GM12892 (cell line): ENCODE measurements around the gene EIF3B.

Experiments
- POLR2A ChIP-seq: IDR thresholded peaks from 2 replicates; pipeline ENCODE4 v1.6.1; 2011; ENCODE audit warnings: low read depth, low read length, control low read depth
- POLR2AphosphoS5 ChIP-seq: IDR thresholded peaks from 2 replicates; pipeline ENCODE4 v1.6.1; 2011; ENCODE audit warnings: low read depth, low read length, control low read depth

DNA sequence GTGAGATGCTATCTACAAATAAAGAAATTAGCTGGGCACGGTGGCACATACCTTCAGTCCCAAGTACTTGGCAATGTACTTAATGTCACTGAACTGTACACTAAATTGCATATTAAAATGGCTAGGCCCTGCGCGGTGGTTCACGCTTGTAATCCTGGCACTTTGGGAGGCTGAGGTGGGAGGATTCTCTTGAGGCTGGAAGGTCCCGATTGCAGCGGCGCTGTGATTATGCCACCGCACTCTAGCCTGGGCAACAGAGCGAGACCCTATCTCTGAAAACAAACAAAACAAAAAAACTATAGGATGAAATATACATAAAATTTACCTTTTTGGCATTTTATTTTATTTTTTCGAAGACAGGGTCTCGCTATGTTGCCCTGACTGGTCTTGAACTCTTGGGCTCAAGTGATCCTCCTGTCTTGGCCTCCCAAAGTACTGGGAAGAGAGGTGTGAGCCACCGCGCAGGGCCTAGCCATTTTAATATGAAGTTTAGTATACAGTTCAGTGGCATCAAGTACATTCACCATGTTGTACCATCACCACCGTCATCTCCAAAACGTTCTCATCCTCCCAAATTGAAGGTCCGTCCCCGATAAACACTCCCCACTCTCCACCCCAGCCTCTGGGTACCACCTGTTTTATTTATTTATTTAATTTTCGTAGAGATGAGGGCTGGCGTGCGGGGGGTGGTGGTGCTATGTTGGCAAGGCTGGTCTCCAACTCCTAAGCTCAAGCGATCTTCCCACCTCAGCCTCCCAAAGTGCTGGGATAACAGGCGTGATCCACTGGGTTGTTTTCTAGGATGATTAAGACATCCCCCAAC, 1.3 kb upstream of the EIF3B start:
- TF ChIP-seq POLR2A, result no peak
- no peak for TF ChIP-seq POLR2AphosphoS5
